ENCODE measurements around the gene MFSD6.

The MFSD6 gene

GRCh38 chr2:190535121-190535439 lies 126.9 kb downstream of the MFSD6 start:
- Mint-ChIP-seq H3K4me3 (peak overlapping the region; percentile 76), H3K36me3 (ENCODE audit: low read depth) (peaks cover 39% of the 10 kb centered on the region), H3K4me1 (peaks cover 44% of the 10 kb centered on the region), H3K27me3 (ENCODE audit: low read depth, poor library complexity) (no peaks in the 10 kb centered on the region), H3K27ac (no peak overlapping the region), H3K9me3 (peaks cover 37% of the 10 kb centered on the region)
- DNase-seq = no peak
- no peak for TF ChIP-seq CTCF (IDR thresholded peaks at IDR 0.05)

DNA sequence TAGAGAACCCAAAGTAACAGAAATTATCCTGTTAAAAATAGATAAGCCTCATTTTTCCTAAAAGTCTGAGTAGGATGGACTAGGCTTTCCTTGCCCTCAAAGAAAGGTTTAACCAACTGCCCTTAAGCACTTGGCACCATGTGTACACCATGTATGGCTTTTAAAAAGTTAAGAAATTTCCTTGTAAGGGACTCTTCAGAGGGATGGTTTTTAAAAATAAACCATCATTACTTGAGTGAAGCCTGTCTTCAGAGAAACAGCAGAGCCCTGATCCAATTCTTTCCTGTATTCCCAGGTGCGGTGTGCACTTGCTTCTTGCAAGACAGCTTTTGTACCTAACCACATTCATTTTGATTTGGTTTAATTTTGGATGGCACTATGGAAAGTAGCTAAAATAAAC lies 127.4 kb downstream of the MFSD6 start:
- no peak for TF ChIP-seq CTCF (IDR thresholded peaks at IDR 0.05)
- H3K4me1 Mint-ChIP-seq = peaks cover 39% of the 10 kb centered on the region
- H3K9me3 Mint-ChIP-seq = peaks cover 42% of the 10 kb centered on the region
- H3K4me3 Mint-ChIP-seq = peak overlapping the region; percentile 76
- peaks cover 44% of the 10 kb centered on the region for H3K36me3 Mint-ChIP-seq (ENCODE audit: low read depth)
- no peaks in the 10 kb centered on the region for H3K27me3 Mint-ChIP-seq (ENCODE audit: low read depth, poor library complexity)
- peak overlapping the region; percentile 89 for H3K27ac Mint-ChIP-seq
- no peak for DNase-seq

- no peak for TF ChIP-seq CTCF (IDR thresholded peaks at IDR 0.05)
- no peak for DNase-seq
- Mint-ChIP-seq H3K4me1 (peaks cover 25% of the 10 kb centered on the region), H3K27me3 (ENCODE audit: low read depth, poor library complexity) (no peaks in the 10 kb centered on the region), H3K4me3 (no peak overlapping the region), H3K9me3 (peaks cover 64% of the 10 kb centered on the region), H3K27ac (no peak overlapping the region), H3K36me3 (ENCODE audit: low read depth) (peaks cover 66% of the 10 kb centered on the region)
These were observed 129.6 kb downstream of the MFSD6 start for GRCh38 chr2:190537765-190538164.

DNA sequence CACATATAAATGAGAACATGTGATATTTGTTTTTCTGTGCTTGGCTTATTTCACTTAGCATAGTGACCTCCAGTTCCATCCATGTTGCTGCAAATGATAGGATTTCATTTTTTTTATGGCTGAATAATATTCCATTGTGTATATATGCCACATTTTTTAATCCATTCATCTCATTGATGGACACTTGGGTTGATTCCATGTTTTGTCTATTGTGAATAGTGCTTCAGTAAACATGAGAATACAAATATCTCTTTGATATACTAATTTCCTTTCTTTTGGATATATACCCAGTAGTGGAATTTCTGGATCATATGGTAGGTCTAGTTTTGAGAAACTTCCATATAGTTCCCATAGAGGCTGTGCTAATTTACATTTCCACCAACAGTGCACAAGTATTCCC lies 130.0 kb downstream of the MFSD6 start:
- Mint-ChIP-seq H3K9me3 (peaks cover 68% of the 10 kb centered on the region), H3K27me3 (ENCODE audit: low read depth, poor library complexity) (no peaks in the 10 kb centered on the region), H3K4me1 (peaks cover 24% of the 10 kb centered on the region), H3K27ac (no peak overlapping the region), H3K4me3 (no peak overlapping the region), H3K36me3 (ENCODE audit: low read depth) (peaks cover 69% of the 10 kb centered on the region)
- TF ChIP-seq CTCF (IDR thresholded peaks at IDR 0.05) = no peak
- no peak for DNase-seq

DNA sequence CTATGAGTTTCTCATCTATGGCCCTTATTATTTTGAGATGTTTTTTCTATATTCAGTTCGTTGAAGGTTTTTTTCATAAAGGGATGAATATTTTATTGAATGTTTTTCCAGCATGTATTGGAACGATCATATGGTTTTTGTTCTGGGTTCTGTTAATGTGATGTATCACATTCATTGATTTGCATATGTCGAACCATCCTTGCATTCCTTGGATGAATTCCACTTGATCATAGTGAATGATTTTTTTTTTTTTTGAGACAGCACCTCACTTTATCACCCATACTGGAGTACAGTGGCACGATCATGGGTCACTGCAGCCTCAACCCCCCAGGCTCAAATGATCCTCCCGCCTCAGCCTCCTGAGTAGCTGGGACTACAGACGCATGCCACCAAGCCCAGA lies 131.9 kb downstream of the MFSD6 start:
- Mint-ChIP-seq H3K36me3 (ENCODE audit: low read depth) (peaks cover 71% of the 10 kb centered on the region), H3K9me3 (peaks cover 71% of the 10 kb centered on the region), H3K4me3 (no peak overlapping the region), H3K27me3 (ENCODE audit: low read depth, poor library complexity) (no peaks in the 10 kb centered on the region), H3K4me1 (peaks cover 13% of the 10 kb centered on the region), H3K27ac (no peak overlapping the region)
- DNase-seq = no peak
- TF ChIP-seq CTCF (IDR thresholded peaks at IDR 0.05) = no peak

GRCh38 chr2:190545093-190545492 lies 136.9 kb downstream of the MFSD6 start:
- Mint-ChIP-seq H3K36me3 (ENCODE audit: low read depth) (peaks cover 35% of the 10 kb centered on the region), H3K4me3 (no peak overlapping the region), H3K9me3 (peaks cover 37% of the 10 kb centered on the region), H3K27me3 (ENCODE audit: low read depth, poor library complexity) (no peaks in the 10 kb centered on the region), H3K27ac (no peak overlapping the region), H3K4me1 (no peaks in the 10 kb centered on the region)
- DNase-seq = no peak
- no peak for TF ChIP-seq CTCF (IDR thresholded peaks at IDR 0.05)

Measured in nephron progenitor cell (in vitro differentiated cells).